Transverse colon (tissue), 4 donors: ENCODE measurements around the gene COL20A1.

ENCODE experiments used
- EP300 ChIP-seq: sonication (generic); formaldehyde crosslinking; IDR thresholded peaks from one replicate; pipeline ENCODE4 v1.6.1; 2017; ENCODE audit warnings: antibody characterized with exemption, low read depth
- POLR2AphosphoS5 ChIP-seq, 3 donors: sonication (generic); formaldehyde crosslinking; IDR thresholded peaks; one replicate each; pipeline ENCODE4 v1.6.1; 2016; ENCODE audit warnings: antibody characterized with exemption in 3 of 3
- TF ChIP-seq, protein P1 (sequence below), 5 experiments: fragments of 200-600 bp in 3 of 5; fragments of 450-650 bp in 2 of 5; sonication (generic) in 3 of 5; IDR thresholded peaks; 1 replicate in 2 of 5; 2 replicates in 3 of 5; pipeline ENCODE4 v1.5.1; 2016 to 2017; ENCODE audit warnings: antibody characterized with exemption in 5 of 5, inconsistent platforms in 3 of 5, mild to moderate bottlenecking in 2 of 5, moderate library complexity in 1 of 5

DNA sequence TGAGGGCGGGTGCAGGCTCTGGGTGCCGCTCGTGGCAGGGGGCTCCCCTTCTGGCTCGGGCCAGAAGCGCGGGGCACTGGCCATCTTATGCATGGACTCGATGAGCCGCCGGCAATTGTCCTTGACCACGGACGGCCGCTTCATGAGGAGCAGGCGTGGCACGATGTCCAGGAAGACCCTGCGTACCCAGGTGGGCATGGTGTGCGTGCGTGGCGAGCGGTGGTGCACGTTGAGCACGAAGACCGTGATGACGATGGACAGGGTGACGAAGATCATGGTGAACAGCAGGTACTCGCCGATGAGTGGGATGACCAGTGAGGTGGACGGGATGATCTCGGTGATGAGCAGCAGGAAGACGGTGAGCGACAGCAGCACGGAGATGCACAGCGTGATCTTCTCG, 57.2 kb downstream of the COL20A1 start:
- TF ChIP-seq POLR2AphosphoS5 (IDR thresholded peaks at IDR 0.05), result no peak
- TF ChIP-seq, protein P1, sequence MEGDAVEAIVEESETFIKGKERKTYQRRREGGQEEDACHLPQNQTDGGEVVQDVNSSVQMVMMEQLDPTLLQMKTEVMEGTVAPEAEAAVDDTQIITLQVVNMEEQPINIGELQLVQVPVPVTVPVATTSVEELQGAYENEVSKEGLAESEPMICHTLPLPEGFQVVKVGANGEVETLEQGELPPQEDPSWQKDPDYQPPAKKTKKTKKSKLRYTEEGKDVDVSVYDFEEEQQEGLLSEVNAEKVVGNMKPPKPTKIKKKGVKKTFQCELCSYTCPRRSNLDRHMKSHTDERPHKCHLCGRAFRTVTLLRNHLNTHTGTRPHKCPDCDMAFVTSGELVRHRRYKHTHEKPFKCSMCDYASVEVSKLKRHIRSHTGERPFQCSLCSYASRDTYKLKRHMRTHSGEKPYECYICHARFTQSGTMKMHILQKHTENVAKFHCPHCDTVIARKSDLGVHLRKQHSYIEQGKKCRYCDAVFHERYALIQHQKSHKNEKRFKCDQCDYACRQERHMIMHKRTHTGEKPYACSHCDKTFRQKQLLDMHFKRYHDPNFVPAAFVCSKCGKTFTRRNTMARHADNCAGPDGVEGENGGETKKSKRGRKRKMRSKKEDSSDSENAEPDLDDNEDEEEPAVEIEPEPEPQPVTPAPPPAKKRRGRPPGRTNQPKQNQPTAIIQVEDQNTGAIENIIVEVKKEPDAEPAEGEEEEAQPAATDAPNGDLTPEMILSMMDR (IDR thresholded peaks at IDR 0.05), result no peak
- no peak for TF ChIP-seq EP300
